ENCODE results near the gene KATNAL1. TPM values are rescaled to one million over a fixed set of nuclear protein-coding genes. Genes with fewer than 3 reads are reported as not detected.

Gene KATNAL1
- total RNA-seq, 1 experiment from 2014 or later = 14.2 TPM

GRCh38 chr13:30156270-30156669 is 151.1 kb downstream of the KATNAL1 start (continued):
- TF ChIP-seq CDX4 (CRISPR knock-in tag; IDR thresholded peaks at IDR 0.05; ENCODE audit: borderline replicate concordance) (no peak), FOXP1 (CRISPR knock-in tag; IDR thresholded peaks at IDR 0.05; ENCODE audit: borderline replicate concordance) (no peak), GABPB1 (CRISPR knock-in tag; IDR thresholded peaks at IDR 0.05) (no peak), TEAD4 (CRISPR knock-in tag; IDR thresholded peaks at IDR 0.05) (no peak), ATF3 (CRISPR knock-in tag; conservative IDR thresholded peaks at IDR 0.05) (no peak), ZNF423 (CRISPR knock-in tag; IDR thresholded peaks at IDR 0.05) (no peak), ZNF121 (CRISPR knock-in tag; IDR thresholded peaks at IDR 0.05) (no peak), NR2C2 (CRISPR knock-in tag; IDR thresholded peaks at IDR 0.05) (no peak), CBFB (CRISPR knock-in tag; IDR thresholded peaks at IDR 0.05; ENCODE audit: low read depth) (no peak), ZNF138 (CRISPR knock-in tag; conservative IDR thresholded peaks at IDR 0.05) (no peak), ESRRA (CRISPR knock-in tag; IDR thresholded peaks at IDR 0.05; ENCODE audit: borderline replicate concordance) (no peak), CREM (CRISPR knock-in tag; IDR thresholded peaks at IDR 0.05) (no peak), HMGA2 (CRISPR knock-in tag; IDR thresholded peaks at IDR 0.05) (no peak), STAT6 (CRISPR knock-in tag; conservative IDR thresholded peaks at IDR 0.05; ENCODE audit: low read depth) (no peak), E2F1 (CRISPR knock-in tag; IDR thresholded peaks at IDR 0.05) (no peak)

- H3K27me3 Mint-ChIP-seq (ENCODE audit: low read depth) = peaks cover 3% of the 10 kb centered on the region
- POLR2A ChIA-PET = no interaction called here
- peaks cover 9% of the 10 kb centered on the region for H3K36me3 Mint-ChIP-seq
- peaks cover 12% of the 10 kb centered on the region for H3K9me3 Mint-ChIP-seq
- DNase-seq (ENCODE audit: low spot score) (no peak), ATAC-seq (no peak)
- no peak overlapping the region for H3K27ac Mint-ChIP-seq
- no peak for TF ChIP-seq ZNF423 (CRISPR knock-in tag; IDR thresholded peaks at IDR 0.05)
- no peak for TF ChIP-seq NR1H2 (CRISPR knock-in tag; IDR thresholded peaks at IDR 0.05)
- no peak for TF ChIP-seq MXD4 (CRISPR knock-in tag; IDR thresholded peaks at IDR 0.05; ENCODE audit: borderline replicate concordance)
- no peak for TF ChIP-seq E2F5 (CRISPR knock-in tag; IDR thresholded peaks at IDR 0.05)
- no peak for TF ChIP-seq ZBTB43 (CRISPR knock-in tag; IDR thresholded peaks at IDR 0.05)
- CTCF ChIA-PET = no interaction called here
- H3K4me1 Mint-ChIP-seq = peaks cover 26% of the 10 kb centered on the region
- no peak overlapping the region for H3K4me3 Mint-ChIP-seq
These were observed 152.4 kb downstream of the KATNAL1 start for GRCh38 chr13:30154931-30155330.

Measured in WTC11 (cell line).